ENCODE measurements around the gene VPS45.

The VPS45 gene

GRCh38 chr1:150073516-150073915, 5.9 kb downstream of the VPS45 start:
- no peak for DNase-seq (ENCODE audit: low spot score)

DNA sequence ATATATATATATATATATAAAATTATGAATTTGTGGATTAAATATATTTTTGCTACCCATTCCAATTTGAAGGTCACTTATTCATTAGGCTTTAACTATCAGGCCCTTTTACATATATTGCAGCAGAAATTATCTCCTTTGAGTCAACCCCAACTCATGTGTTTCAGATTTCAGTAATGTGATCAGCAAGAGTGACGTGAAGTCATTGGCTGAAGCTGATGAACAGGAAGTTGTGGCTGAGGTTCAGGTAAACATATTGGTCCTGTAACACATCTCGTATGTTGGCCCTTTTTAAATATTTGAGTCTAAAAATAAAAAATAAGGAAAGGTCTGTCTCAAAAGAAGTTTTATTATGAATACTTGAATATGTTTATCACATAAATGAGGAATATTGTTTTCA, 8.5 kb downstream of the VPS45 start:
- DNase-seq (ENCODE audit: low spot score), result no peak

DNA sequence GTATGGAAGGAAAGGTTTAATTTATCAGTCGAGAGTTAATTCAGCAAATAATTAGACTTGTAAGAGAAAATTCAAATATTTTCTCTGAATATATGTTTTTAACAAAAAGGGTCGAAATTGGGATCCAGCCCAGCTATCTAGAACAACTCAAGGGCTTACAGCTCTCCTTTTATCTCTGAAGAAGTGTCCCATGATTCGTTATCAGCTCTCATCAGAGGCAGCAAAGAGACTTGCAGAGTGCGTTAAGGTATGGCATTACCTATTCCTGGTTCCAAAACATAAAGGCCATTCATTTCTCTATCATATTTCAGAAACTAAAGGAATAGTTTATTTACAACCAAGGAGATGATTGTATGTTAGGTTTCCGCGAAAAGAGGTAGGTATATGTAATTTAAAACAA, 9.4 kb downstream of the VPS45 start:
- no peak for DNase-seq (ENCODE audit: low spot score)

DNA sequence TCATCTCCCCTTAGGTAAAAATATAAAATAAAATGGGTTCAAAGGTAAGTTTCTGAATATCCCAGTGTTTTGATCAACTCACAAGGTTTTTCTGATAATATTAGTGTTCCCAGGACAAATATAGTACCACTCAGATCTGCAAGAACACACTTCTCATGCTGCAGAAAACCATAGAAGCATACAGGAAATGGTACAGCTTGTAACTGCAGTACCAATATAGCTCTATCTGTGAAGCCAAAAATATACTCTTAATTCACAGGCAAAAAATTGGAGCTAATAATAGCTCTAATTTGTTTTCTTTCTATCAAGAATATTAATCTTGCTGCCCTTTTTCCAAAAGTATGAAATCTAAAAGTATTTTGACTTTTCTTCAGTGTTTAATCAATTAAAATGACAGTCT, 13.2 kb downstream of the VPS45 start:
- no peak for DNase-seq (ENCODE audit: low spot score)

- no peak for DNase-seq (ENCODE audit: low spot score)
Observed at GRCh38 chr1:150082494-150082893, 14.9 kb downstream of the VPS45 start.

- no peak for DNase-seq (ENCODE audit: low spot score)
Observed at GRCh38 chr1:150083907-150084306, 16.3 kb downstream of the VPS45 start.

- no peak for DNase-seq (ENCODE audit: low spot score)
Observed at GRCh38 chr1:150085406-150085805, 17.8 kb downstream of the VPS45 start.

- no peak for DNase-seq (ENCODE audit: low spot score)
Observed at GRCh38 chr1:150087415-150087814, 19.8 kb downstream of the VPS45 start.

DNA sequence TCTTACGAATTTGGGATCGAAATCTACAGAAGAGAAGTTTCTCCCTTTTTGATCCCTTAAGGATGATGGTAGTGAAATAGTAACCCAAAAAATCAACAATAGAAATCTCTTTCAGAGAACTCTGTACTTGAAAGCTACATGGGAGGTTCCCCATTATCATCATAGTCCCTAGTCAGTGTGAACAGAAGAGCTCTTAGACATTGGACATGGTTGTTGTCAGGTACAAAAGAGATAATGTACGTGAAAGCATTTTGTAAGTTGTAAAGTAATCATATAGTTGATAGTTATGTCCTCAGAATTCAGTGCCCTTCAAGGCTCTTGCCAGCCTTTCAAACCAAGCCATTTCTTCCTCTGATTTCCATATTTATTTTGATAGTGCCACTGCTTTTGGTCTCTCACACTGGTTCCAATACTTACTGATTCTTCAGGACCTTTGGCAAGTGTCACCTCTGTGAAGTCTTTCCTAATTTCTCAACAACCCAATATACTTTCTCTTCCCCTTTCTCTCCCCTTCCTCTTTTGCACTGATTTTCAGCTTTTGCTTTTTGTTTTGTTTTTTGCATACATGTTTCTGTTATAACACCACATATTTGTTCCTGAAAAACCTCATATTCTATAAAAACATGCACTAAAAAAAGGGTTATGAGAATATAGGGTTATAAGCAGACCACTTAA, 22.4 kb downstream of the VPS45 start:
- peak; percentile 5 for DNase-seq (ENCODE audit: low spot score)

GRCh38 chr1:150092180-150092791, 24.7 kb downstream of the VPS45 start:
- no peak for DNase-seq (ENCODE audit: low spot score)

DNA sequence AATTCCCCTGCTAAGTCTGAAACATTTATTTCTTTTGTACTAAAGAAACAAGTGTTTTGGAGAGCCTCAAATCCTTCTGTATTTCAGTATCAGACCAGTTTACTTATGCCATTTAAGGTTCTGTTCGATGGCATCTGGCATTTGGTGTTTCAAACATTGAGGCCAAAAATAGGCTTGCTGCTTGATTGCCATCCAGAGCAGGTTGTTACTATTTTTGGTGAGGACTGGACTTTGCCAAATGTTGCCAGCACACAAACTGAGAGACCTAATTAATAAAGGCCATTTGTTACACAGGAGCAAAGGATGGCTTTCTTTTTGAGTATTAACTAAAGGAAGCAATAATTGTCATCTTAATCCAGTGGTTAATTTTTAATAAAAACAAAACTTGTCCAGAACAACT, 26.2 kb downstream of the VPS45 start:
- no peak for DNase-seq (ENCODE audit: low spot score)

DNA sequence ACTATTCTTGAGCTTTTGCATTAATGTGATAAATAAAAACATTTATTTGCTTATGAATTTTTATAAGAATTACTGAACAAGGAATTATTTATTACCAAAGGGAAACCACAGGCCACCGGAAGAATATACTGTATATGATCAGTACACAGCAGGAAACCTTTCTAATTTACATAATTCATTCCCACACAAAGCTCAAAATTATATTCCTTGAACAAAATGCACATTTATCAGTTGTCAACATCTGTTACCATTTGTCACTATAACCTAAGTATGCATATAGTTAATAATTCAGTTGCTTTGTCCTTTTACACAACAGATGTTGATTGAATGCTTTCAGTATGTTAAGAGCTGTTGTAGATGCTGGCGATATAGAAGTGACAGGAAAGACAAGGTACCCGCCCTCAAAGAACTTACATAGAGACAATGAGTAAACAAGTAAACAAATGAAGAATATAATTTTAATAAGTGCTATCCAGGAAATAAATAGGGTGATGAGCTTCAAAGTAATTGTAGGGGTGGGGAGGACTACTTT, 27.2 kb downstream of the VPS45 start:
- DNase-seq (ENCODE audit: low spot score), result no peak

- DNase-seq (ENCODE audit: low spot score), result no peak
Observed at GRCh38 chr1:150102986-150103385, 35.4 kb downstream of the VPS45 start.

DNA sequence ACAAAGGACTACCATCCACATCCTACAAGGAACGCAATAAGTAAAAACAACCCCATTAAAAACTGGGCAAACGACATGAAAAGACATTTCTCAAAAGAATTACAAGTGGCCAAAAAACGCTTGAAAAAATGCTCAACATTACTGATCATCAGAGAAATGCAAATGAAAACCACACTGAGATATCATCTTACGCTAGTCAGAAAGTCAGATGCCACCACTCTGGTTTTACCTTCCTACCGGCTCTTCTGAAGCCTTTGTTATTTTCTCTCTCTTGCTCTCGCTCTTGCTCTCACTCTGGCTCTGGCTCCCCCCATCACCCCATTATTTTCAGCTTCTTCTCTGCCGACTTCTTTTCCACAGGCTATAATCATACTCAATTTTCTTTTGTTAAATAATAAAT, 38.8 kb downstream of the VPS45 start:
- no peak for DNase-seq (ENCODE audit: low spot score)

DNA sequence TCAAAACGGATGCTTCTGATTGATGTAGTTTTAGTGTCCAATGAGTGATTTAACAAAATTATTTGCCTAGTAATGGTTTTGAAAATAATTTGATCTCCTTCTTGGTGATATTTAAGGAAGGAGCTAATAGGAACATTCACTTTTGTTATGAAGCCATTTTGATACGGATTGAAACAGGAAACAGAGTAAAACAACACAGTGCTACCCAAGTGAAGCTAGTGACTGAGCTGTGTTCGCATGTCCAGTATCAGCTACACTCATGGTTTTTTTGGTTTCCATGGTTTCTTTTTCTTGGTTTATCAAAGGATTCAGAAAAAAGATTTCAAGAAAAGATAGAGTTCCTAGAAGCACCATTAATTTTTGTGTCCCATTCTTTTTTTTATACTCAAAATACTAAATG, 42.0 kb downstream of the VPS45 start:
- no peak for DNase-seq (ENCODE audit: low spot score)

GRCh38 chr1:150110116-150110515, 42.5 kb downstream of the VPS45 start:
- no peak for DNase-seq (ENCODE audit: low spot score)

DNA sequence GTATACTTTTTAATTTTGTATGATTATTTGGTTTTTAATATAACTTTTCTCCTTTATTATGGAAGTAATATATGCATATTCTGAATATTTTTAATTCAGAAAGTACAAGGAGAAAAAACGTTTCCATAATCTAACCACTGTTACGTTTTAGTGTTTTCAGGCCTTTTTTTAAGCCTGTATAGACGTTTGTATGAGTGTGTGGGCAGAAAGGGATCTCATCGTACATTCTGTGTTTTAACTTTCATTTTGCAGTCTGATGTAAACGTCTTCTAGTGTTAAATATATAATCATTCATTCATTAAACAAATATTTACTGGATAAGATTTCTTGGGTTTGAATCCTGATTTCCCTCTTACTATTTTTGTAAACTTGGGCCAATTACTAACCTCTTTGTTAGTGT, 44.1 kb downstream of the VPS45 start:
- DNase-seq (ENCODE audit: low spot score), result no peak

GRCh38 chr1:150115121-150115520, 47.5 kb downstream of the VPS45 start:
- no peak for DNase-seq (ENCODE audit: low spot score)

DNA sequence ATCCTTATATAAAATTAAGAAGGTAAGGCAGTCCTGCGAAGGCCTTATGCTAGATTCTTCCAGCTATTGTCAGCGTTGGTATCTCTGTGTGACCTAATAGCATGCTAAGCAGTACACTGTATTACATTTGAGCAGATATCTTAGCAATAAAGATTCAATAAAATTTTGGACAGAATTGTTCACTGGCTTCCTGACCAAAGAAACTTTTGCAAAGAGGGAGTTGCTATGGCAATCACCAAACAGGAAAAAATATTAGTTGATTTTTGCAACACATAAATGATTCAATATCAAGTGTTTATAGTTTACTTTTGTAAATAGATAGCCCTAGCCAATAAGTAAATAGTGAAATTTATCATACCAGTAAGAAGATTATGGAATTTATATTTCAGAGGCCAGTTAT, 51.1 kb downstream of the VPS45 start:
- DNase-seq (ENCODE audit: low spot score), result no peak

GRCh38 chr1:150121236-150121862, 53.8 kb downstream of the VPS45 start:
- DNase-seq (ENCODE audit: low spot score), result no peak

- no peak for DNase-seq (ENCODE audit: low spot score)
Observed at GRCh38 chr1:150126811-150127210, 59.2 kb downstream of the VPS45 start.

DNA sequence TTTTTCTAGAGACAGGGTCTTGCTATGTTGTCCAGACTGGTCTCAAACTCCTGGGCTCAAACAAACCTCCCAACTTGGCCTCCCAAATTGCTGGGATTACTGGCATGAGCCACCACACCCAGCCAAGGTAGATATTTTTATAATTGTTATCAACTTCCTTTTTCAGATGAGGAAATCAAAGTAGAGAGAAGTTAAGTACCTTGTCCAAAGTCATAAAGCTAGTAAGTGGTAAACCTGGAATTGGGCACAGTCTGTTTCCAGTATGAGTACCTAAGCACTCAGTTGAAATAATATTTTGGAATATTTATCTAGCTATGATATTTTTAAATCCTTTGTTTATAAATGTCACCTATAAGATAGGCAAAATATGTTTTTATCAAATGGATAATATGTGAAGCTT, 59.9 kb downstream of the VPS45 start:
- no peak for DNase-seq (ENCODE audit: low spot score)

DNA sequence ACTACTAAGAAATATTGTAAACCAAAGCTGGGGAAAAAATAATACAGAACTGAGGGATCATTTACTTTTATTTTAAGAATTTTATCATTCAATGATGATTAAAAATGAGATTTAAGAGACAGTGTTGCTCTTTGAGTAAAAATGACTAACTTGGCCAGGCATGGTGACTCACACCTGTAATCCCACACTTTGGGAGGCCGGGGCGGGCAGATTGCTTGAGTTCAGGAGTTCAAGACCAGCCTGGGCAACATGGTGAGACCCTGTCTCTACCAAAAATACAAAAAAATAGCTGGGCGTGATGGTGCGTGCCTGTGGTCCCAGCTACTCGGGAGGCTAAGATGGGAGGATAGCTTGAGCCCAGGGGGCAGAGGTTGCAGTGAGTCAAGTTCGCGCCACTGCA, 60.3 kb downstream of the VPS45 start:
- DNase-seq (ENCODE audit: low spot score), result no peak
